Measurements from ENCODE around the gene LOXL4. TPM values are rescaled to one million over a fixed set of nuclear protein-coding genes. Genes with fewer than 3 reads are reported as not detected.
A peak's percentile ranks its signal among the peaks of the same experiment; 100 is the strongest.

Gene LOXL4
- total and polyA plus RNA-seq, 8 donors: 0.29 to 23.7 (median 1.7) TPM

DNA sequence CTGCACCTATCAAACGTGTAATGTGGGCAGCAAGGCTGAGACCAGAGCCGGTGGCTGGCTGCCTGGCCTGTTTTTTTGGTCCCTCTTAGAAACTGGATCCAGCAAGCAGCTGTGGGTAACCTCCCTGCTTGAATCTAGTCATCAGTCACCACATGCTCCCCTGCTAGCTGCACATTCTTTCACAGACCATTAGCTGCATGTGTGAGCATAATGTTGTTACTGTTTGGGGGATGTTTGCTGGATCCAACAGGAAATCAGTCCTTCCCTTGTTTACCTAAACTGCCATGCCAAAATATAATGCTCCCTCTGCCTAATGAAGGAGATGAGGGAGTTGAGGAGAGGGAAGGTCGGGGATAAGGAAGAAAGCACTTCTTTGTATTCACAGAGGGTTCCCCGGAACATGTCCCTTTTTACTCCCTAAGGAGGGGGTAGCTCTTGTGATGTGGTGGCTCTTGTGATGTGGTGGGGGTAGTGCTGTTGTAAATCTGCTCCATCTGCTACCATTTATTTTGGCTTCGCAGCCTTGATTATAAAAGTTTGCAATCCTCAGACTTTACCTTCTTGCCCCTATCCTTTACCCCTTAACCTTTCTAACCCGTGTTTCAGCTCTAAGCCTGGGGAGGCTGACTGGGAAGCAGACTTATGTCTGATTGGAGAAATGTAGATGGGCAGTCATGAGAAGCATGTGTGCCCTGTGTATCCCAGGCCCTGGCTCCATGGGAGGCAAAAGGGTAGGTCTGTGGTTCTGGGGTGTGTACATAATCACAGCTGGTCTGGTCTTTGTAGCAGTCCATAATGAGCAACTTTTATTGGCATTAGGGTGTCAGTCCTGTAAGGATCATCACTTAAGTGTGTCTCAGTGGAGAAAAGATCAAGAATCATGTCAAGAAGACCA lies 20.8 kb downstream of the LOXL4 start:
- Histone ChIP-seq H3K4me1 (peaks cover 0 to 27% (median 0%) of the 10 kb centered on the region in 4 donors), H3K4me3 (no peak overlapping the region), H3K27ac (peak overlapping the region in 1 of 5 donors; percentile 3), H3K36me3 (peaks cover 28 to 95% (median 88%) of the 10 kb centered on the region in 4 donors), H3K27me3 (no peaks in the 10 kb centered on the region), H3K9me3 (no peaks in the 10 kb centered on the region)
- 60 to 81% (median 71%) methylated on average over 6 of the region's 6 CpGs for WGBS, 5 donors
- intact Hi-C loops (cut with DNase I; ENCODE audit: low total_unique reads): no loop called here
- TF ChIP-seq, protein P1, sequence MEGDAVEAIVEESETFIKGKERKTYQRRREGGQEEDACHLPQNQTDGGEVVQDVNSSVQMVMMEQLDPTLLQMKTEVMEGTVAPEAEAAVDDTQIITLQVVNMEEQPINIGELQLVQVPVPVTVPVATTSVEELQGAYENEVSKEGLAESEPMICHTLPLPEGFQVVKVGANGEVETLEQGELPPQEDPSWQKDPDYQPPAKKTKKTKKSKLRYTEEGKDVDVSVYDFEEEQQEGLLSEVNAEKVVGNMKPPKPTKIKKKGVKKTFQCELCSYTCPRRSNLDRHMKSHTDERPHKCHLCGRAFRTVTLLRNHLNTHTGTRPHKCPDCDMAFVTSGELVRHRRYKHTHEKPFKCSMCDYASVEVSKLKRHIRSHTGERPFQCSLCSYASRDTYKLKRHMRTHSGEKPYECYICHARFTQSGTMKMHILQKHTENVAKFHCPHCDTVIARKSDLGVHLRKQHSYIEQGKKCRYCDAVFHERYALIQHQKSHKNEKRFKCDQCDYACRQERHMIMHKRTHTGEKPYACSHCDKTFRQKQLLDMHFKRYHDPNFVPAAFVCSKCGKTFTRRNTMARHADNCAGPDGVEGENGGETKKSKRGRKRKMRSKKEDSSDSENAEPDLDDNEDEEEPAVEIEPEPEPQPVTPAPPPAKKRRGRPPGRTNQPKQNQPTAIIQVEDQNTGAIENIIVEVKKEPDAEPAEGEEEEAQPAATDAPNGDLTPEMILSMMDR (IDR thresholded peaks at IDR 0.05): no peak
- TF ChIP-seq EP300 (IDR thresholded peaks at IDR 0.05) (no peak), POLR2A (IDR thresholded peaks at IDR 0.05) (no peak), POLR2AphosphoS5 (IDR thresholded peaks at IDR 0.05) (no peak)
- peak in 1 of 2 donors; percentile 64 for DNase-seq

GRCh38 chr10:98244586-98244985 lies 23.4 kb downstream of the LOXL4 start:
- Histone ChIP-seq H3K9me3 (no peaks in the 10 kb centered on the region), H3K27ac (peak overlapping the region in 1 of 5 donors; percentile 17), H3K4me3 (no peak overlapping the region), H3K36me3 (peaks cover 28 to 88% (median 78%) of the 10 kb centered on the region in 4 donors), H3K4me1 (peaks cover 0 to 27% (median 0%) of the 10 kb centered on the region in 4 donors), H3K27me3 (no peaks in the 10 kb centered on the region)
- no peak for DNase-seq
- intact Hi-C loops (cut with DNase I; ENCODE audit: low total_unique reads): no loop called here
- TF ChIP-seq EP300 (IDR thresholded peaks at IDR 0.05): no peak
- TF ChIP-seq POLR2A (IDR thresholded peaks at IDR 0.05): no peak
- no peak for TF ChIP-seq POLR2AphosphoS5 (IDR thresholded peaks at IDR 0.05)
- TF ChIP-seq, protein P1 (IDR thresholded peaks at IDR 0.05): no peak
- 69 to 92% (median 86%) methylated on average over 2 of the region's 2 CpGs for WGBS, 5 donors

- intact Hi-C loops (cut with DNase I; ENCODE audit: low total_unique reads): no loop called here
- Histone ChIP-seq H3K36me3 (peaks cover 24 to 88% (median 76%) of the 10 kb centered on the region in 4 donors), H3K27me3 (no peaks in the 10 kb centered on the region), H3K9me3 (no peaks in the 10 kb centered on the region), H3K4me1 (peaks cover 0 to 27% (median 0%) of the 10 kb centered on the region in 4 donors), H3K27ac (peak overlapping the region in 1 of 5 donors; percentile 17), H3K4me3 (no peak overlapping the region)
- WGBS, 5 donors: 79 to 93% (median 89%) methylated on average over 5 of the region's 5 CpGs
- DNase-seq: no peak
- TF ChIP-seq, protein P1 (IDR thresholded peaks at IDR 0.05): no peak
- TF ChIP-seq POLR2A (IDR thresholded peaks at IDR 0.05) (no peak), POLR2AphosphoS5 (IDR thresholded peaks at IDR 0.05) (no peak), EP300 (IDR thresholded peaks at IDR 0.05) (no peak)
Observed at GRCh38 chr10:98244141-98244540, 23.9 kb downstream of the LOXL4 start.

DNA sequence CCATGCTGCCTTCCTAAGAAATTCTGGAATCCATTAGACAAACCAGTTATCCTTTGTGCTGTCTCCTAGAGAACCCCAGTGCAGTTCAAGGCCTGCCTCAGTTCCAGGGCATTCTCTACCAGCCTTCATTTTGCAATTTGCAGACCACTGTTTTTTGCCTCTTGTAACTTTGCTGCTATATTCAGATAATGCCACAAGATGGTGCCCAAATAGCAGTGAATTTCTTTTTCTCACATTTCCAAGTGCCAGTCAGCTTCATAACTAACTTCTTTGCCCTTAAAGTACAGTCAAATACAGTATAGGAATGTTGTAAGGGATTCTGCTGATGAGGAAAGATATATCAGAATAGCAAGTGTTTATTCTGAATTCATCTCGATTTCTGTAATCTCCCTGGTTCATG lies 25.2 kb downstream of the LOXL4 start:
- H3K27ac ChIP-seq: no peak overlapping the region
- no peaks in the 10 kb centered on the region for H3K27me3 ChIP-seq
- peaks cover 13 to 87% (median 73%) of the 10 kb centered on the region in 4 donors for H3K36me3 ChIP-seq
- 48 to 80% (median 68%) methylated on average over 1 of the region's 1 CpG for WGBS, 5 donors
- TF ChIP-seq, protein P1 (IDR thresholded peaks at IDR 0.05): peak in 3 of 7 experiments; percentile 10 to 18 (median 15)
- no peak for TF ChIP-seq EP300 (IDR thresholded peaks at IDR 0.05)
- no peak overlapping the region for H3K4me3 ChIP-seq
- DNase-seq: peak in 1 of 2 donors; percentile 61
- intact Hi-C loops (cut with DNase I; ENCODE audit: low total_unique reads): no loop called here
- H3K9me3 ChIP-seq: no peaks in the 10 kb centered on the region
- H3K4me1 ChIP-seq: peaks cover 0 to 27% (median 0%) of the 10 kb centered on the region in 4 donors

Data from stomach (tissue), 9 donors.